Activated CD4-positive, alpha-beta T cell treated with anti-CD3 and anti-CD28 coated beads, Interleukin-2, amount 10 ng/mL, durations not matched to agents 7 days and 5 days (primary cell): Measurements from ENCODE around the gene CLEC5A. TPM values are rescaled to one million over a fixed set of nuclear protein-coding genes. Genes with fewer than 3 reads are reported as not detected.
"Not testable (repeated sequence)": the region's sequence is repeated elsewhere in the genome, so short reads cannot be mapped to it uniquely, and the experiment has no call there.

ENCODE experiments used
- CTCF ChIA-PET: fragments of 350-600 bp; sonication (Branson Sonifier 250); formaldehyde crosslinking; loops from one replicate; lab custom pipeline; 2021; ENCODE audit warnings: antibody characterized with exemption; lab: Charles Lee
- POLR2A ChIA-PET: fragments of 350-600 bp; sonication (Branson Sonifier 250); formaldehyde crosslinking; loops from one replicate; lab custom pipeline; 2021; ENCODE audit warnings: antibody characterized with exemption; lab: Charles Lee
- DNase-seq: peaks from one replicate; pipeline ENCODE4 v3.0.0-alpha.2; 2020
- H3K27ac Mint-ChIP-seq: one replicate; pipeline ENCODE4 v1.8.0; 2021; ENCODE audit warnings: mild to moderate bottlenecking, moderate library complexity, mixed read lengths
- H3K27me3 Mint-ChIP-seq: one replicate; pipeline ENCODE4 v1.8.0; 2021; ENCODE audit warnings: mixed read lengths
- H3K36me3 Mint-ChIP-seq: one replicate; pipeline ENCODE4 v1.8.0; 2021; ENCODE audit warnings: low read depth, mixed read lengths
- H3K4me1 Mint-ChIP-seq: one replicate; pipeline ENCODE4 v1.8.0; 2021; ENCODE audit warnings: mixed read lengths
- H3K4me3 Mint-ChIP-seq: one replicate; pipeline ENCODE4 v1.8.0; 2021; ENCODE audit warnings: mild to moderate bottlenecking, moderate library complexity, mixed read lengths
- H3K9me3 Mint-ChIP-seq: one replicate; pipeline ENCODE4 v1.8.0; 2021; ENCODE audit warnings: mixed read lengths
- total RNA-seq, 2 experiments: library from RNA; stranded (reverse); gene quantifications; one replicate each; pipeline ENCODE4 v1.2.3, GENCODE V29; 2021

CLEC5A gene
- not detected for total RNA-seq

DNA sequence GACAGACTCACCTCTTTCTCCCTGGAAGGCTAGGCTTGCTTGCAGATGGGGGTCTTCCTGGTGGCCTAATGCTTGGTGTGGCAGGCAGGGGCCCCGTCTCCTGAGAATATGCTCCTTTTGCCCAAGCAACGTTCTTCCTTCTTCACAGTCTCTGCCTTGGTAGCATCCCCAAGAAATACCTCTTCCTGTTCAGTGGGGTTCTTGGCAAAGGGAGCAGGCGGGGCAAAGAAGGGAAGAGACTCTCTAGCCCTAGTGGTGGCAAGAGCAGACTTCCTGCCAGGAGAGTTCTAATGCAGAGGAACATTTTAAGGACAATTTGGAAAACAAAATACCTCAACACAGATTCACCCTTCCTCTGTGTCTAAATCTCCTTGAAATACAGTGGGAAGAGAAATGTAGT lies at the start of gene CLEC5A:
CLEC5A (minus strand) TSS at position 179 of the 400 bp plus-strand sequence. CDS start 682 bp downstream, outside the sequence.
- no peaks in the 10 kb centered on the region for H3K36me3 Mint-ChIP-seq

DNA sequence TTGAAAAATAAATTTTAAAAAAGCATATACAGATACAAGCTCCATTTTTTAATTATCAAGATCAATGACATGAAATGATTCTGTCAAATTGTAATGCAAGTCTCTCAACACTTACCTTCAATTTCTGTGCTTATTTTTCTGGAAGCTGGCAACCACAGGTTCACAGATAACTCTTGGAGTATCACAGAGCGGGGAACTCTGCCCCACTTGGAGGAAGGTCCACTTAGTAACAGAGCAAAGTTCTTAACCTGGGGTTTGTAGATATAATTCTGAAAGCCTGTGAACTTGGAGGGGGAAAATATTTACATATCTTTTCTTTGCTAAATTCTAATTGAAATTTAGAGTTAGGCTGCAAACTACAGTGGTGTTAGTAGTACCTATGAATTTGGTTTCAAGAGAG lies 46.6 kb upstream of the CLEC5A start:
- POLR2A ChIA-PET: no interaction called here
- Mint-ChIP-seq H3K4me3 (no peak overlapping the region), H3K27me3 (no peaks in the 10 kb centered on the region), H3K27ac (no peak overlapping the region), H3K4me1 (peaks cover 6% of the 10 kb centered on the region), H3K36me3 (no peaks in the 10 kb centered on the region), H3K9me3 (peaks cover 2% of the 10 kb centered on the region)
- no peak for DNase-seq
- CTCF ChIA-PET: no interaction called here

More for the DNA sequence above, at the start of gene CLEC5A:
- peaks cover 6% of the 10 kb centered on the region for H3K27me3 Mint-ChIP-seq
- no peak within 1 kb of the TSS for H3K4me3 Mint-ChIP-seq
- H3K27ac Mint-ChIP-seq: no peak within 1 kb of the TSS
- no peak for DNase-seq
- POLR2A ChIA-PET: no interaction called here
- no peaks in the 10 kb centered on the region for H3K4me1 Mint-ChIP-seq
- CTCF ChIA-PET: no interaction called here
- no peaks in the 10 kb centered on the region for H3K9me3 Mint-ChIP-seq

DNA sequence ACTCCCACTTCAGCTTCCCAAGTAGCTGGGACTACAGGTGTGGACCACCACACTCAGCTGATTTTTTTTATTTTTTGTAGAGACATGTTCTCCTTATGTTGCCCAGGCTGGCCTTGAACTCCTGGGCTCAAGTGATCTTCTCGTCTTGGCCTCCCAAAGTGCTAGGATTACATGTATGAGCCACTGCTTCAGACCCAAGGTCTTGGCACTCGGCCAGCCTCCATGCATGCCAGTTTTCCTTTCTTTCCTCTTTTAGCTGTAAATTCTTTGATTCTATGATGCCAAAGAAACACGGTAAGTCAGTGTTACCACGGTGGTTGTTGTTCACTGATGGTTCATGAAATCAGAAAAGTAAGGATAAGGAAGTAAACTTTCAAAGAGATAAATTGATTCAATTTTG lies 45.9 kb upstream of the CLEC5A start:
- Mint-ChIP-seq H3K4me3 (no peak overlapping the region), H3K27ac (no peak overlapping the region), H3K4me1 (peaks cover 6% of the 10 kb centered on the region), H3K36me3 (no peaks in the 10 kb centered on the region), H3K9me3 (peaks cover 2% of the 10 kb centered on the region), H3K27me3 (no peaks in the 10 kb centered on the region)
- no peak for DNase-seq
- POLR2A ChIA-PET: no interaction called here
- CTCF ChIA-PET: interaction anchor here (1.2 kb wide), 1 partner anchor 16 kb away, joined by 3 read pairs; no protein-coding TSS in a partner anchor

DNA sequence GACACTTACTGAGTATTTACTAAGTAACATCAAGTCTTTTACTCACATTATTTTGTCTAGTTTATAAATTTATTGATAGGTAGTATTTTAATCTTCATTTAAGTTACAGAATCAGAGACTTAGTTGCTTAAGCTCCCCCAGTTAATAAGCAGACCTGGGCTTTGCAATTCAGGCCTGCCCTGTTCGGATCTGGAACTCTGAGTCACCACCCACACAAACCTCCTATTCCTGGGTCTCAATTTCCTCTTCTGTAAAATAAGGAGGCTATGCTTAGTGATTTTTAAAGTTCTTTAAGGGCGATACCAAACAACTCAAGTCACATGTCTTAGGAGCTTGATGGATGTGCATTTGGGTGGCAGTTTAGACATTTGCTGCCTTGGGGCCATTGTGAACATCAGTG lies 45.4 kb upstream of the CLEC5A start:
- no peak for DNase-seq
- peaks cover 6% of the 10 kb centered on the region for H3K4me1 Mint-ChIP-seq
- H3K4me3 Mint-ChIP-seq: no peak overlapping the region
- no peaks in the 10 kb centered on the region for H3K27me3 Mint-ChIP-seq
- no peaks in the 10 kb centered on the region for H3K36me3 Mint-ChIP-seq
- POLR2A ChIA-PET: no interaction called here
- CTCF ChIA-PET: interaction anchor here (1.2 kb wide), 1 partner anchor 15 kb away, joined by 3 read pairs; no protein-coding TSS in a partner anchor
- peaks cover 2% of the 10 kb centered on the region for H3K9me3 Mint-ChIP-seq
- H3K27ac Mint-ChIP-seq: no peak overlapping the region

DNA sequence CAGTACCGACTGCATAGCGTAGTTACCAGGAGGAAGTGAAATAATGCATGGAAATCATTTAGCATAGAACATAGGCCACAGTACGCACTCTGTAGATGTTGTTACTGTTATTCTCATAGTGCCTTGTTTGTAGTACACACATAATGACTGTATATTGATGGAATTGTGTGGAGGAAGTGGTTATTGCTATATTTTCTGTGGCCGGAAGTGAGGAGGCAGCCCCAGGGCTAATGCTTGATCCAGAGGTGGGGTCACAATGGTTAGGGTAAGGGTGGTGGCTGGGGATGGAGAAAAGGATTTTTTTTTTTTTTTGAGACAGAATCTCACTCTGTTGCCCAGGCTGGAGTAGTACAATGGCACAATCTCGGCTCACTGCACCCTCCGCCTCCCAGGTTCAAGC lies 44.4 kb upstream of the CLEC5A start:
- POLR2A ChIA-PET: no interaction called here
- Mint-ChIP-seq H3K4me3 (no peak overlapping the region), H3K4me1 (peaks cover 6% of the 10 kb centered on the region), H3K36me3 (no peaks in the 10 kb centered on the region), H3K27ac (no peak overlapping the region), H3K27me3 (no peaks in the 10 kb centered on the region), H3K9me3 (peaks cover 2% of the 10 kb centered on the region)
- DNase-seq: no peak
- CTCF ChIA-PET: no interaction called here

DNA sequence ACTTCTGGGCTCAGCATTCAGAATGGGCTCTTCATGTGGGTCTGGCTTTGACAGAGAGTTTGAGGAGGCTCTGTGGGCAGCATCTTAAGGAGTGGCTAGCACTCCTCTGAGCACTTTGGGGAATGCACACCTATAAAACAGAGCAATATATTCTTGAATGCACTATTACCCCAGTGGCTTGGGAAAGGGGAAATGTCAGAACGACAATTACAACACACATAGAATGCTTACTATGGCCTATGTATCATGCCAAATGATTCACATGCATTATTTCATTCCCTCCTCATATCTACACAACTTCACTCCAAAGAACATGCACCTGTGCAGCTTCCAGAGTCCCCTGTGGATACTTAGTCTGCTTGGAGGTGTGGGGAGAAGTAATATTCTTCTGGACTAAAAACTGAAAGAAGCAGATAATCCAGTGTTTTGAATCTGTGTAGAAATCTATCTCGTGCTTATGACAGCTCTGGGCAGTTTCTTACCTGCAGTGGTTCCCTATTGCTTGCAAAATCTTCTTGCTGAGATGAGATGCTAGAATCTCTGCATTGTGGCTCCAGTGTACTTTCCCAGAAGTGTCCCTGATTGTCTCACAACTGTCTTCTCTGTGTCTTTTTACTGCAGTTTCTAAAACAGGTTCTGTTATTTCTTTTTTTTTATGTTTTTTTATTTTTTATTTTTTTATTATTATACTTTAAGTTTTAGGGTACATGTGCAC lies 43.4 kb upstream of the CLEC5A start:
- ChIA-PET CTCF (no interaction called here), POLR2A (no interaction called here)
- Mint-ChIP-seq H3K9me3 (no peaks in the 10 kb centered on the region), H3K4me3 (no peak overlapping the region), H3K27me3 (no peaks in the 10 kb centered on the region), H3K4me1 (peaks cover 6% of the 10 kb centered on the region), H3K27ac (no peak overlapping the region), H3K36me3 (no peaks in the 10 kb centered on the region)
- no peak for DNase-seq

DNA sequence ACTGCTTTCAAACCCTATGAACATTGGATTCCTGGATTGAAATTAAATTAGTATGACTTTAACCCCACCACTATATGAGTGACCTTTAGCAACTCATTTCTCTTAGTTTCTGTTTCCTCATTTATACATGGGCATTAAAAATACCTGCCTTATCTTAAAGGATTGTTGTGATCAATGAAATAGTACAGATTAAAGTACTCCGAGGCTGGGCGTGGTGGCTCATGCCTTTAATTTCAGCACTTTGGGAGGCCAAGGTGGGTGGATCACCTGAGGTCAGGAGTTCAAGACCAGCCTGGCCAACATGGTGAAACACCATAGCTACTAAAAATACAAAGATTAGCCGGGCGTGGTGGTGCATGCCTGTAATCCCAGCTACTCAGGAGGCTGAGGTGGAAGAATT lies 41.0 kb upstream of the CLEC5A start:
- DNase-seq, H3K9me3 Mint-ChIP-seq, H3K4me1 Mint-ChIP-seq, H3K4me3 Mint-ChIP-seq, H3K36me3 Mint-ChIP-seq, H3K27me3 Mint-ChIP-seq, POLR2A ChIA-PET, H3K27ac Mint-ChIP-seq: not testable (repeated sequence)
- CTCF ChIA-PET: interaction anchor here (0.9 kb wide), 1 partner anchor 12 kb away, joined by 3 read pairs; no protein-coding TSS in a partner anchor

DNA sequence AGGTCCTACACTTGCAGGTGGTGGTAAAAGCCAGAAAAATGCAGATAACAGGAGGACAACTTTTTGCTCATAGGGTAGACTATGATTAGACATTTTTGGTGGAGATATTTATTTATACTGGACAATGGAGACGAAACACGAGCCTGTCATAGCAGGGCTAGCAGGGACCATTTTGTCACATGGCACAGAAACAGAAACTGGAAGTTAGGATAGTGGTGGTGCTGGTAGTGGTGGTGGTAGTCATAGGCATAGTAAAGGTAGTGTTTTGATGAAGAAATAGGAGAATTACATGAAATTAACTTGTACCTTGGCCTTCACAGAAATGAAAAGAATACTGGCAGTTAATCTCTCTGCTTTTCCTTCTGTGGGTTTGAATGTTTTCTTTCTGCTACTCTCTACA lies 40.1 kb upstream of the CLEC5A start:
- no peaks in the 10 kb centered on the region for H3K36me3 Mint-ChIP-seq
- no peak overlapping the region for H3K27ac Mint-ChIP-seq
- DNase-seq: no peak
- ChIA-PET CTCF (interaction anchor here (0.9 kb wide), 1 partner anchor 11 kb away, joined by 3 read pairs; no protein-coding TSS in a partner anchor), POLR2A (no interaction called here)
- H3K27me3 Mint-ChIP-seq: no peaks in the 10 kb centered on the region
- peaks cover 6% of the 10 kb centered on the region for H3K4me1 Mint-ChIP-seq
- no peak overlapping the region for H3K4me3 Mint-ChIP-seq
- no peaks in the 10 kb centered on the region for H3K9me3 Mint-ChIP-seq

DNA sequence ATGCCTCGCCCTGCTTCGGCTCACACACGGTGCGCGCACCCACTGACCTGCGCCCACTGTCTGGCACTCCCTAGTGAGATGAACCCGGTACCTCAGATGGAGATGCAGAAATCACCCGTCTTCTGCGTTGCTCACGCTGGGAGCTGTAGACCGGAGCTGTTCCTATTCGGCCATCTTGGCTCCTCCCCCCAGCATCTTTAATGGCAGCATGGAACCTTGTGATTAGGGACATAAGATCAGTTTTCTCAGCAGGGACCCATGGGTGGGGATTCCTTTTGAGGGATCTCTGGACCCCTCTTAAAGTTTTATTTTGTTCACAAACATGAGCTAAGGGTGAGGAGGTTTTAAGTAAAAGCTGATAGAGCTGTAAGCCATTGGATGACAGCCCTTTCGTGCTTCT lies 39.2 kb upstream of the CLEC5A start:
- H3K4me1 Mint-ChIP-seq, H3K4me3 Mint-ChIP-seq, POLR2A ChIA-PET, H3K27me3 Mint-ChIP-seq, DNase-seq, H3K27ac Mint-ChIP-seq, H3K36me3 Mint-ChIP-seq, H3K9me3 Mint-ChIP-seq: not testable (repeated sequence)
- CTCF ChIA-PET: interaction anchor here (1.3 kb wide), 1 partner anchor 10 kb away, joined by 7 read pairs; no protein-coding TSS in a partner anchor

DNA sequence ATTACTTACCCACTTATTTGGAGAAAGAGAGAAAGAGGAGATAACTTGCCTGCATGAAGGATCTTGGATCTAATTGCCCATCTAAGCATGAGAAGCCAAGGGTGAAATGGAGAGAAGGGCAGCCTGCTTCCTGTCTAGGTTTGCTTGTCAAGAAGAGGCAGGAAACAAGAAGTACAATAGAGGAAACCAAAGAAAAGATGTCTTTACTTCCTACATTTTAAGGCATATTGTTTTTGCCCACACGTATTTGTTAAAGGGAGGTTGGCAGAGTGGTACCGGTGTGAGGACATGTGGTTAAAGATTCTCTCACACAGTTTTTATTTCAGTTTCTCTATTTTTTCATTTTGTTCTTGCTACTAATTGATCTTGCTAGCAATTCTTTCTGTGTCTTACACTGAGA lies 32.8 kb upstream of the CLEC5A start:
- Mint-ChIP-seq H3K4me1 (peaks cover 22% of the 10 kb centered on the region), H3K27me3 (no peaks in the 10 kb centered on the region), H3K9me3 (peaks cover 4% of the 10 kb centered on the region), H3K4me3 (no peak overlapping the region), H3K36me3 (no peaks in the 10 kb centered on the region), H3K27ac (peak overlapping the region; percentile 33)
- POLR2A ChIA-PET: no interaction called here
- no peak for DNase-seq
- CTCF ChIA-PET: no interaction called here

DNA sequence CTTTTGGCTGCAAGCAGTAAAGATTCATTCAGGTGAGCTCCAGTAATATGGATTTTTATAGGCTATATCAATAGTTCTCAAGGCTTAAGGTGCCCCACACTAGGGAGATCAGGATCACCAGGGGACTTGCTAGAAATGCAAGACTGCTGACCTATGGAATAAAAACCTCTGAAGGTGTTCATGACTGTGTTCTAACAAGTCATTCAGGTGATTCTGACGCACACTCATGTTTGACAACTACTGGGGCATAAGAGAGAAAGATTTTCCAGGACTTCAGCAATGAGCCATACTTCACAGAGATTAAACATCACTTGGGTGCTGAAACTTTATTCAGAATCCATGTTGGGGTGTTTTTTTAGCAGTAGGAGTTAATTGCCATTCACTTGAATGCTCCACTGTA lies 31.6 kb upstream of the CLEC5A start:
- CTCF ChIA-PET: no interaction called here
- peaks cover 22% of the 10 kb centered on the region for H3K4me1 Mint-ChIP-seq
- H3K27me3 Mint-ChIP-seq: no peaks in the 10 kb centered on the region
- H3K4me3 Mint-ChIP-seq: no peak overlapping the region
- no peak for DNase-seq
- no peaks in the 10 kb centered on the region for H3K36me3 Mint-ChIP-seq
- POLR2A ChIA-PET: no interaction called here
- H3K9me3 Mint-ChIP-seq: peaks cover 4% of the 10 kb centered on the region
- H3K27ac Mint-ChIP-seq: no peak overlapping the region

DNA sequence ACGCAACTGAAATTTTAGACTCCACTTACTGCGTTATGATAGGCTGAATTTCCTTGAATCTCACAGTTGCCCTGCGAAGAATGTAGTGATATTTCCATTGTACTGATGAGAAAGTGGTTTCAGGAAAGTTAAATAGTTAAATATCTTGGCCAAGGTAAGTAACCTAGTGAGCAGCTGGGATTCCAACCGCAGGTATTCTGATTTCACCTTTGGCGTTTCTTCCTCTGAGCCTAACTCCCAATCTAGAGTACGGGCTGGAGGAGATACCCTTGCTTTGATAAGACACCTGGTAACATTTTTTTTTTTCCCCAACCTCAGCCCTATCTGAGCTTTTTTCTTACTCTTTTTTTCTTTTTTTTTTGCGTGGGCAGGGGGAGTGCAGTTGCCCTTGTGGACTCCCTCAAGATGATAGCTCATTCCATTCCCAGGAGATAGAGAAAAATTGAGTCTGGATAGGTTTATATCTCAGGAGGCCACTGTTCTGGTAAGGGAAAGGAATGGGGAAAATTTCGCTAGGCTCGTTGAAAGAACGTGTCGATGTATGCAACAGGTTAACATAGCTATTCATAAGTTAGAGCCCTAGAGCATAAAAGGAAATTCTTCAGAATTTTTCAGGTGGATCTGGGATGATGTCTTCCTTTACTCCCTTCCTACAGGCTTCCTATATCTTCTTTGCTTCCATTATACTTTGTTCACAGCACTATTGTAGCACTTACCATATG lies 29.9 kb upstream of the CLEC5A start:
- POLR2A ChIA-PET: no interaction called here
- no peak for DNase-seq
- CTCF ChIA-PET: interaction anchor here (0.7 to 1.6 kb wide), 6 partner anchors 9 to 341 kb away, joined by 3 to 7 read pairs (median 4); no protein-coding TSS in a partner anchor
- Mint-ChIP-seq H3K9me3 (peaks cover 4% of the 10 kb centered on the region), H3K4me1 (peaks cover 22% of the 10 kb centered on the region), H3K27ac (no peak overlapping the region), H3K4me3 (peak overlapping the region; percentile 64), H3K36me3 (no peaks in the 10 kb centered on the region), H3K27me3 (no peaks in the 10 kb centered on the region)
